Measurements from ENCODE around the gene C2CD4C. TPM values are rescaled to one million over a fixed set of nuclear protein-coding genes. Genes with fewer than 3 reads are reported as not detected.

C2CD4C gene
- total and polyA plus RNA-seq, 2 experiments from 2014 or later: 2.1 to 12.5 TPM

DNA sequence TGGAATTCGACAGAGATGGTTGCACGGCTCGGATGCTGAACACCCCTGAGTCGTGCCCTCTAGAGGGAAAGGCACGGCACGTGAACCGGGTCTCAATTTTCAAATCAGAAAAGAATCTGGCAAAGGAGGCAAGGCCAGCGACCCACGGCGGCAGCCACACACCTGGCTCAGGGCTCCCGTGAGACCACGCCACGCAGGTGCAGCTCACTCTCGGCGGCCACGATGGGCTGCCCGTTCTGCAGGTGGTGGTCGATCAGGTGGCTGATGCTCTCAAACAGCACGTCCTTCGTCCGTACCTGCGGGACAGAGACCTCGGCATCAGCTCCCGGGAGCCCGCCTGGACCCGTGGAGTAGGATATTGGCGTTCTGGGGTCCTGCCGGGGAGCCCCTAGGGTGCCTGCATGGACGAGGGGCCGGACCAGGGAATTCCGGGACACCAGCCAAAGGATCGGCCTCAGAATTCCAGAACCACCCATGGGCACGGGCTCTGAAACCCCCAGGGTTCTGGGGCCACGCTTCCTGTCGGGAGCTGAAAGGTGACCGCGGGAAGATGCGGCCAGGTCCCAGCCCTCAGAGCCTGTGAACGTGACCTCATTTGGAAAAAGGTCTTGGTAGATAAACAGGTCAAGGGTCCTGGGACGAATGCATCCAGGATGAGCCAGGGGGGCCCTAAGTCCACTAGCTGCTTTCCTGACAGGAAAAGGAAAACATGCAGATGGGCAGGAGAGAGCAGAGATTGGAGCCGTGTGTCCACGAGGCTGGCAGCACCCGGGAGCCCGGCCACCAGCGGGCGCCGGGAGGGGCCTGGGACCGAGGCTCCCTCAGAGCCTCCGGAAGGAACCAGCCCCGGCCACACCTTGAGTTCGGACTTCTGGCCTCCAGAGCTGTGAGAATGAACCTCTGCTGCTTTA, 10.1 kb upstream of the C2CD4C start:
- H3K4me1 Mint-ChIP-seq: peaks cover 7% of the 10 kb centered on the region
- H3K4me3 Mint-ChIP-seq: no peak overlapping the region

DNA sequence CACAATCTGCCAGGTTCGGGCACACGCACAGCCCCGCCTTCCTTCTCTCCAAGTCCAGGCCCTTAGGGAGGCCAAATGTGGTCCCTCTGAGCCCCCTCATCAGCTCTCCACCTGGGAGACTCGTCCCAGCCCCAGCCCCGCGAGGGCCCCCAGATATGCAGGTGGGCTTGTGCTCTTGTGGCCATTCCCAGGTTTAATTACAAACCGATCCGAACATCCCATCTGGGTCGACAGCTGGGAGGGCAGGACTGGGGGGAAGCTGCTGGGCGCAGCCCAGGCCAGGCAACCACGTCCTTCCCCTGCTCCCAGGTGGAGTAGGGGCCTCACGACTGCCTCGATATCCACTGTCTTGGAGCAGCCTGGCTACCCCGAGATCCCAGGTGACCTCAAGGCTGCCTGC, 7.5 kb upstream of the C2CD4C start:
- peaks cover 4% of the 10 kb centered on the region; the same call in 2 of the 3 replicates for H3K36me3 Mint-ChIP-seq (ENCODE audit: low read depth)
- H3F3A ChIP-seq (replicated peaks; ENCODE audit: low read depth): 0 out of 2 replicates have a peak, but pooled peaks cover 2% of the 10 kb centered on the region
- H3K27me3 ChIP-seq (ENCODE audit: insufficient read depth): no peaks in the 10 kb centered on the region
- H3K4me3 ChIP-seq: no peak overlapping the region
- H3K4me1 Mint-ChIP-seq: peaks cover 10% of the 10 kb centered on the region
- H3K4me3 Mint-ChIP-seq: no peak overlapping the region
- ATAC-seq: no peak
- H3K79me2 ChIP-seq (replicated peaks; ENCODE audit: insufficient read depth): no peaks in the 10 kb centered on the region
- H3K9me2 ChIP-seq (ENCODE audit: insufficient read depth): no peaks in the 10 kb centered on the region
- no peak for DNase-seq (ENCODE audit: low spot score)
- no peak overlapping the region for H3K27ac Mint-ChIP-seq
- H3K4me1 ChIP-seq (ENCODE audit: insufficient read depth): peaks cover 11% of the 10 kb centered on the region; the same call in 1 of the 2 replicates
- peaks cover 13% of the 10 kb centered on the region for H3K27me3 Mint-ChIP-seq (ENCODE audit: insufficient read depth, low read depth, poor library complexity)
- no peaks in the 10 kb centered on the region for H3K36me3 ChIP-seq (ENCODE audit: insufficient read depth)
- no peaks in the 10 kb centered on the region for H4K20me1 ChIP-seq (replicated peaks; ENCODE audit: insufficient read depth)
- H3K9me3 Mint-ChIP-seq: peaks cover 3% of the 10 kb centered on the region; the same call in 2 of the 3 replicates
- H3K27ac ChIP-seq (ENCODE audit: low read depth): no peak overlapping the region
- H3K4me2 ChIP-seq: no peak overlapping the region
- no peak overlapping the region for H2AFZ ChIP-seq
- TF ChIP-seq JUNB (IDR thresholded peaks at IDR 0.05; ENCODE audit: unreplicated experiment) (no peak), NANOG (IDR thresholded peaks at IDR 0.05; ENCODE audit: borderline replicate concordance) (no peak), ZNF331 (CRISPR knock-in tag; IDR thresholded peaks at IDR 0.05; ENCODE audit: low read depth) (no peak), POLR2AphosphoS5 (IDR thresholded peaks at IDR 0.05; ENCODE audit: low read depth) (no peak), ZNF114 (CRISPR knock-in tag; IDR thresholded peaks at IDR 0.05) (no peak), EZH2 (IDR thresholded peaks at IDR 0.05; ENCODE audit: low read depth, unreplicated experiment) (no peak), STAT1 (IDR thresholded peaks at IDR 0.05; ENCODE audit: unreplicated experiment) (no peak), CREB1 (CRISPR knock-in tag; IDR thresholded peaks at IDR 0.05; ENCODE audit: low read depth) (no peak), EZH2phosphoT487 (IDR thresholded peaks at IDR 0.05; ENCODE audit: unreplicated experiment) (no peak)
- TF ChIP-seq, protein P1, sequence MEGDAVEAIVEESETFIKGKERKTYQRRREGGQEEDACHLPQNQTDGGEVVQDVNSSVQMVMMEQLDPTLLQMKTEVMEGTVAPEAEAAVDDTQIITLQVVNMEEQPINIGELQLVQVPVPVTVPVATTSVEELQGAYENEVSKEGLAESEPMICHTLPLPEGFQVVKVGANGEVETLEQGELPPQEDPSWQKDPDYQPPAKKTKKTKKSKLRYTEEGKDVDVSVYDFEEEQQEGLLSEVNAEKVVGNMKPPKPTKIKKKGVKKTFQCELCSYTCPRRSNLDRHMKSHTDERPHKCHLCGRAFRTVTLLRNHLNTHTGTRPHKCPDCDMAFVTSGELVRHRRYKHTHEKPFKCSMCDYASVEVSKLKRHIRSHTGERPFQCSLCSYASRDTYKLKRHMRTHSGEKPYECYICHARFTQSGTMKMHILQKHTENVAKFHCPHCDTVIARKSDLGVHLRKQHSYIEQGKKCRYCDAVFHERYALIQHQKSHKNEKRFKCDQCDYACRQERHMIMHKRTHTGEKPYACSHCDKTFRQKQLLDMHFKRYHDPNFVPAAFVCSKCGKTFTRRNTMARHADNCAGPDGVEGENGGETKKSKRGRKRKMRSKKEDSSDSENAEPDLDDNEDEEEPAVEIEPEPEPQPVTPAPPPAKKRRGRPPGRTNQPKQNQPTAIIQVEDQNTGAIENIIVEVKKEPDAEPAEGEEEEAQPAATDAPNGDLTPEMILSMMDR (conservative IDR thresholded peaks at IDR 0.05; ENCODE audit: low read depth in 2 of 2): no peak
- TF ChIP-seq, protein P2, sequence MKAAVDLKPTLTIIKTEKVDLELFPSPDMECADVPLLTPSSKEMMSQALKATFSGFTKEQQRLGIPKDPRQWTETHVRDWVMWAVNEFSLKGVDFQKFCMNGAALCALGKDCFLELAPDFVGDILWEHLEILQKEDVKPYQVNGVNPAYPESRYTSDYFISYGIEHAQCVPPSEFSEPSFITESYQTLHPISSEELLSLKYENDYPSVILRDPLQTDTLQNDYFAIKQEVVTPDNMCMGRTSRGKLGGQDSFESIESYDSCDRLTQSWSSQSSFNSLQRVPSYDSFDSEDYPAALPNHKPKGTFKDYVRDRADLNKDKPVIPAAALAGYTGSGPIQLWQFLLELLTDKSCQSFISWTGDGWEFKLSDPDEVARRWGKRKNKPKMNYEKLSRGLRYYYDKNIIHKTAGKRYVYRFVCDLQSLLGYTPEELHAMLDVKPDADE (IDR thresholded peaks at IDR 0.05): no peak
- TF ChIP-seq, protein P3, sequence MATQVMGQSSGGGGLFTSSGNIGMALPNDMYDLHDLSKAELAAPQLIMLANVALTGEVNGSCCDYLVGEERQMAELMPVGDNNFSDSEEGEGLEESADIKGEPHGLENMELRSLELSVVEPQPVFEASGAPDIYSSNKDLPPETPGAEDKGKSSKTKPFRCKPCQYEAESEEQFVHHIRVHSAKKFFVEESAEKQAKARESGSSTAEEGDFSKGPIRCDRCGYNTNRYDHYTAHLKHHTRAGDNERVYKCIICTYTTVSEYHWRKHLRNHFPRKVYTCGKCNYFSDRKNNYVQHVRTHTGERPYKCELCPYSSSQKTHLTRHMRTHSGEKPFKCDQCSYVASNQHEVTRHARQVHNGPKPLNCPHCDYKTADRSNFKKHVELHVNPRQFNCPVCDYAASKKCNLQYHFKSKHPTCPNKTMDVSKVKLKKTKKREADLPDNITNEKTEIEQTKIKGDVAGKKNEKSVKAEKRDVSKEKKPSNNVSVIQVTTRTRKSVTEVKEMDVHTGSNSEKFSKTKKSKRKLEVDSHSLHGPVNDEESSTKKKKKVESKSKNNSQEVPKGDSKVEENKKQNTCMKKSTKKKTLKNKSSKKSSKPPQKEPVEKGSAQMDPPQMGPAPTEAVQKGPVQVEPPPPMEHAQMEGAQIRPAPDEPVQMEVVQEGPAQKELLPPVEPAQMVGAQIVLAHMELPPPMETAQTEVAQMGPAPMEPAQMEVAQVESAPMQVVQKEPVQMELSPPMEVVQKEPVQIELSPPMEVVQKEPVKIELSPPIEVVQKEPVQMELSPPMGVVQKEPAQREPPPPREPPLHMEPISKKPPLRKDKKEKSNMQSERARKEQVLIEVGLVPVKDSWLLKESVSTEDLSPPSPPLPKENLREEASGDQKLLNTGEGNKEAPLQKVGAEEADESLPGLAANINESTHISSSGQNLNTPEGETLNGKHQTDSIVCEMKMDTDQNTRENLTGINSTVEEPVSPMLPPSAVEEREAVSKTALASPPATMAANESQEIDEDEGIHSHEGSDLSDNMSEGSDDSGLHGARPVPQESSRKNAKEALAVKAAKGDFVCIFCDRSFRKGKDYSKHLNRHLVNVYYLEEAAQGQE (IDR thresholded peaks at IDR 0.05; ENCODE audit: unreplicated experiment): no peak

More for the DNA sequence above, 10.1 kb upstream of the C2CD4C start:
- no peaks in the 10 kb centered on the region for H4K20me1 ChIP-seq (replicated peaks; ENCODE audit: insufficient read depth)
- no peak for TF ChIP-seq ZNF114 (CRISPR knock-in tag; IDR thresholded peaks at IDR 0.05)
- no peak for TF ChIP-seq ZNF331 (CRISPR knock-in tag; IDR thresholded peaks at IDR 0.05; ENCODE audit: low read depth)
- TF ChIP-seq CREB1 (CRISPR knock-in tag; IDR thresholded peaks at IDR 0.05; ENCODE audit: low read depth): no peak
- peaks cover 11% of the 10 kb centered on the region; the same call in 1 of the 2 replicates for H3K4me1 ChIP-seq (ENCODE audit: insufficient read depth)
- ATAC-seq: no peak
- no peak overlapping the region for H2AFZ ChIP-seq
- Mint-ChIP-seq H3K27ac (no peak overlapping the region), H3K36me3 (ENCODE audit: low read depth) (peaks cover 5% of the 10 kb centered on the region; the same call in 1 of the 3 replicates), H3K27me3 (ENCODE audit: insufficient read depth, low read depth, poor library complexity) (peaks cover 15% of the 10 kb centered on the region), H3K9me3 (peaks cover 5% of the 10 kb centered on the region; the same call in 2 of the 3 replicates)
- no peak overlapping the region for H3K27ac ChIP-seq (ENCODE audit: low read depth)
- no peaks in the 10 kb centered on the region for H3K79me2 ChIP-seq (replicated peaks; ENCODE audit: insufficient read depth)
- no peaks in the 10 kb centered on the region for H3K9me2 ChIP-seq (ENCODE audit: insufficient read depth)
- H3K4me3 ChIP-seq: no peak overlapping the region
- H3K36me3 ChIP-seq (ENCODE audit: insufficient read depth): no peaks in the 10 kb centered on the region
- no peaks in the 10 kb centered on the region for H3K27me3 ChIP-seq (ENCODE audit: insufficient read depth)
- H3K4me2 ChIP-seq: no peak overlapping the region
- H3F3A ChIP-seq (replicated peaks; ENCODE audit: low read depth): 0 out of 2 replicates have a peak, but pooled peaks cover 2% of the 10 kb centered on the region
- DNase-seq (ENCODE audit: low spot score): no peak
